Liver (tissue), 9 donors: Measurements from ENCODE around the gene MYRF. TPM values are rescaled to one million over a fixed set of nuclear protein-coding genes. Genes with fewer than 3 reads are reported as not detected.

Source experiments
- DNase-seq: peaks from one replicate; pipeline ENCODE4 v3.0.0-alpha.2; 2017; ENCODE audit warnings: low spot score
- H3K27ac ChIP-seq, 2 donors: one replicate each; pipeline ENCODE4 v1.7.0; 2013; ENCODE audit warnings: inconsistent platforms in 2 of 2, low read length in 2 of 2, control low read depth in 1 of 2, low read depth in 1 of 2, mild to moderate bottlenecking in 1 of 2
- H3K27me3 ChIP-seq, 4 donors: one replicate each; pipeline versions ENCODE4 v1.6.1 to v1.7.0; 2013; ENCODE audit warnings: low read length in 3 of 4, inconsistent platforms in 1 of 4, mild to moderate bottlenecking in 1 of 4, moderate library complexity in 1 of 4; ENCODE audit not compliant: control insufficient read depth in 4 of 4, insufficient read depth in 4 of 4
- H3K36me3 ChIP-seq, 4 donors: one replicate each; pipeline versions ENCODE4 v1.6.1 to v1.7.0; 2013; ENCODE audit warnings: low read length in 3 of 4, mild to moderate bottlenecking in 3 of 4, low read depth in 1 of 4, moderate library complexity in 1 of 4; ENCODE audit not compliant: control insufficient read depth in 4 of 4, insufficient read depth in 3 of 4
- H3K4me1 ChIP-seq, 4 donors: one replicate each; pipeline versions ENCODE4 v1.6.1 to v1.7.0; 2013; ENCODE audit warnings: low read length in 3 of 4, mild to moderate bottlenecking in 3 of 4, moderate library complexity in 1 of 4; ENCODE audit not compliant: control insufficient read depth in 4 of 4, insufficient read depth in 4 of 4
- H3K4me3 ChIP-seq, 3 donors: one replicate each; pipeline versions ENCODE4 v1.6.1 to v1.7.0; 2013; ENCODE audit warnings: low read length in 3 of 3, control low read depth in 1 of 3, low read depth in 1 of 3, mild to moderate bottlenecking in 1 of 3
- H3K9ac ChIP-seq, 2 donors: one replicate each; pipeline ENCODE4 v1.7.0; 2013; ENCODE audit warnings: low read length in 2 of 2, mild to moderate bottlenecking in 2 of 2, moderate library complexity in 2 of 2, control low read depth in 1 of 2, low read depth in 1 of 2
- H3K9me3 ChIP-seq, 4 donors: one replicate each; pipeline versions ENCODE4 v1.6.1 to v1.7.0; 2013; ENCODE audit warnings: low read length in 3 of 4; ENCODE audit not compliant: control insufficient read depth in 4 of 4
- ATF3 ChIP-seq: IDR thresholded peaks from 2 replicates; pipeline ENCODE4 v1.6.1; 2016; ENCODE audit warnings: antibody characterized with exemption
- HNF4A ChIP-seq, 2 donors: conservative IDR thresholded peaks; 2 replicates each; pipeline ENCODE4 v1.6.1; 2016; ENCODE audit warnings: antibody characterized with exemption in 2 of 2, mild to moderate bottlenecking in 2 of 2
- RAD21 ChIP-seq, 2 donors: IDR thresholded peaks; 2 replicates each; pipeline ENCODE4 v1.6.1; 2016; ENCODE audit warnings: antibody characterized with exemption in 2 of 2, mild to moderate bottlenecking in 2 of 2
- RXRA ChIP-seq, 2 donors: IDR thresholded peaks; 2 replicates each; pipeline ENCODE4 v1.6.1; 2017 to 2018; ENCODE audit warnings: antibody characterized with exemption in 2 of 2, mild to moderate bottlenecking in 1 of 2
- TAF1 ChIP-seq: conservative IDR thresholded peaks from 2 replicates; pipeline ENCODE4 v1.6.1; 2016; ENCODE audit warnings: antibody characterized with exemption, mild to moderate bottlenecking
- YY1 ChIP-seq: IDR thresholded peaks from 2 replicates; pipeline ENCODE4 v1.6.1; 2016; ENCODE audit warnings: antibody characterized with exemption, mild to moderate bottlenecking
- WGBS: extraction: QIAGEN DNeasy Blood & Tissue Kit; methylation state at CpG from one replicate; pipeline ENCODE4 v1.1.7; 2013; 5-methylcytosine and 5-hydroxymethylcytosine counted together
- polyA plus RNA-seq, 2 donors: library from polyadenylated mRNA; stranded (reverse) in 1 of 2; unstranded in 1 of 2; fragments of 200-250 nt in 1 of 2; fragments of >200 nt in 1 of 2; fragmentation: Nextera tagmentation in 1 of 2; extraction: Ambion mirVana in 1 of 2; gene quantifications; one replicate each; pipeline versions ENCODE4 v1.2.1 to v1.2.3, GENCODE V29; 2013 to 2015
- total RNA-seq, 2 donors: library from RNA; depleted of rRNA; stranded (reverse); fragments of >200 nt; gene quantifications; one replicate each; pipeline ENCODE4 v1.2.3, GENCODE V29; 2014
- TF ChIP-seq, protein P1 (sequence below): IDR thresholded peaks from 2 replicates; pipeline ENCODE4 v1.6.1; 2016; ENCODE audit warnings: antibody characterized with exemption
- donor health status: healthy.
- donor health status: healthy.
- donor health status: healthy.
- donor health status: healthy.
- donor health status: healthy.

MYRF gene
- total and polyA plus RNA-seq, 4 donors = 3.5 to 6.5 (median 4.4) TPM

DNA sequence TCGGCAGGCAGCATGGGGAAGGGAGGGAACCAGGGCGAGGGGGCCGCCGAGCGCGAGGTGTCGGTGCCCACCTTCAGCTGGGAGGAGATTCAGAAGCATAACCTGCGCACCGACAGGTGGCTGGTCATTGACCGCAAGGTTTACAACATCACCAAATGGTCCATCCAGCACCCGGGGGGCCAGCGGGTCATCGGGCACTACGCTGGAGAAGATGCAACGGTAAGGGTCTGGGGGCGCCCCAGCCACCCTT, 75.9 kb downstream of the MYRF start:
- H3K36me3 ChIP-seq = no peaks in the 10 kb centered on the region
- H3K9ac ChIP-seq = peak overlapping the region in 1 of 2 donors; percentile 42
- under 1% methylated on average over 16 of the region's 16 CpGs for WGBS
- H3K4me3 ChIP-seq = peak overlapping the region; percentile 63 to 75 (median 70)
- H3K27ac ChIP-seq = peak overlapping the region; percentile 83 to 88
- TF ChIP-seq RAD21 (IDR thresholded peaks at IDR 0.05) = no peak
- peak in 1 of 2 donors; percentile 3 for TF ChIP-seq RXRA (IDR thresholded peaks at IDR 0.05)
- H3K4me1 ChIP-seq = peaks cover 10 to 59% (median 51%) of the 10 kb centered on the region in 4 donors
- H3K9me3 ChIP-seq = no peaks in the 10 kb centered on the region
- H3K27me3 ChIP-seq = no peaks in the 10 kb centered on the region
- no peak for DNase-seq

- Histone ChIP-seq H3K9me3 (no peaks in the 10 kb centered on the region), H3K4me3 (peak overlapping the region; percentile 67 to 75 (median 70)), H3K27ac (peak overlapping the region; percentile 83 to 88), H3K36me3 (no peaks in the 10 kb centered on the region), H3K9ac (peak overlapping the region in 1 of 2 donors; percentile 48), H3K4me1 (peaks cover 10 to 59% (median 51%) of the 10 kb centered on the region in 4 donors), H3K27me3 (no peaks in the 10 kb centered on the region)
- DNase-seq = peak; percentile 62
- peak; percentile 82 to 97 for TF ChIP-seq RXRA (IDR thresholded peaks at IDR 0.05)
- TF ChIP-seq YY1 = peak; percentile 63
- TF ChIP-seq, protein P1, sequence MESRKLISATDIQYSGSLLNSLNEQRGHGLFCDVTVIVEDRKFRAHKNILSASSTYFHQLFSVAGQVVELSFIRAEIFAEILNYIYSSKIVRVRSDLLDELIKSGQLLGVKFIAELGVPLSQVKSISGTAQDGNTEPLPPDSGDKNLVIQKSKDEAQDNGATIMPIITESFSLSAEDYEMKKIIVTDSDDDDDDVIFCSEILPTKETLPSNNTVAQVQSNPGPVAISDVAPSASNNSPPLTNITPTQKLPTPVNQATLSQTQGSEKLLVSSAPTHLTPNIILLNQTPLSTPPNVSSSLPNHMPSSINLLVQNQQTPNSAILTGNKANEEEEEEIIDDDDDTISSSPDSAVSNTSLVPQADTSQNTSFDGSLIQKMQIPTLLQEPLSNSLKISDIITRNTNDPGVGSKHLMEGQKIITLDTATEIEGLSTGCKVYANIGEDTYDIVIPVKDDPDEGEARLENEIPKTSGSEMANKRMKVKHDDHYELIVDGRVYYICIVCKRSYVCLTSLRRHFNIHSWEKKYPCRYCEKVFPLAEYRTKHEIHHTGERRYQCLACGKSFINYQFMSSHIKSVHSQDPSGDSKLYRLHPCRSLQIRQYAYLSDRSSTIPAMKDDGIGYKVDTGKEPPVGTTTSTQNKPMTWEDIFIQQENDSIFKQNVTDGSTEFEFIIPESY = no peak
- WGBS = 2% methylated on average over 55 of the region's 55 CpGs
Observed at GRCh38 chr11:61828629-61829407, 76.4 kb downstream of the MYRF start.

- Histone ChIP-seq H3K27me3 (no peaks in the 10 kb centered on the region), H3K9me3 (no peaks in the 10 kb centered on the region), H3K4me1 (peaks cover 10 to 59% (median 51%) of the 10 kb centered on the region in 4 donors), H3K27ac (no peak overlapping the region), H3K4me3 (peak overlapping the region in 1 of 3 donors; percentile 75), H3K9ac (no peak overlapping the region), H3K36me3 (no peaks in the 10 kb centered on the region)
- WGBS = 59% methylated on average over 4 of the region's 4 CpGs
- no peak for DNase-seq
- no peak for TF ChIP-seq ATF3
- TF ChIP-seq TAF1 = no peak
- no peak for TF ChIP-seq HNF4A (conservative IDR thresholded peaks at IDR 0.05)
Observed at GRCh38 chr11:61829806-61830205, 77.4 kb downstream of the MYRF start.

GRCh38 chr11:61830237-61831105, 78.0 kb downstream of the MYRF start:
- Histone ChIP-seq H3K27ac (peak overlapping the region in 1 of 2 donors; percentile 7), H3K9me3 (no peaks in the 10 kb centered on the region), H3K36me3 (no peaks in the 10 kb centered on the region), H3K4me1 (peaks cover 10 to 59% (median 52%) of the 10 kb centered on the region in 4 donors), H3K4me3 (peak overlapping the region in 1 of 3 donors; percentile 75), H3K9ac (no peak overlapping the region), H3K27me3 (no peaks in the 10 kb centered on the region)
- WGBS = 47% methylated on average over 8 of the region's 8 CpGs
- no peak for DNase-seq
- TF ChIP-seq HNF4A (conservative IDR thresholded peaks at IDR 0.05) (no peak), RAD21 (IDR thresholded peaks at IDR 0.05) (no peak)
